T1000 (cell line): ENCODE data around the gene AGXT.

Source experiments
- DNase-seq: peaks from one replicate; lab custom pipeline; 2025; ENCODE audit warnings: mixed read lengths; lab: John Stamatoyannopoulos, UW

Gene AGXT

DNA sequence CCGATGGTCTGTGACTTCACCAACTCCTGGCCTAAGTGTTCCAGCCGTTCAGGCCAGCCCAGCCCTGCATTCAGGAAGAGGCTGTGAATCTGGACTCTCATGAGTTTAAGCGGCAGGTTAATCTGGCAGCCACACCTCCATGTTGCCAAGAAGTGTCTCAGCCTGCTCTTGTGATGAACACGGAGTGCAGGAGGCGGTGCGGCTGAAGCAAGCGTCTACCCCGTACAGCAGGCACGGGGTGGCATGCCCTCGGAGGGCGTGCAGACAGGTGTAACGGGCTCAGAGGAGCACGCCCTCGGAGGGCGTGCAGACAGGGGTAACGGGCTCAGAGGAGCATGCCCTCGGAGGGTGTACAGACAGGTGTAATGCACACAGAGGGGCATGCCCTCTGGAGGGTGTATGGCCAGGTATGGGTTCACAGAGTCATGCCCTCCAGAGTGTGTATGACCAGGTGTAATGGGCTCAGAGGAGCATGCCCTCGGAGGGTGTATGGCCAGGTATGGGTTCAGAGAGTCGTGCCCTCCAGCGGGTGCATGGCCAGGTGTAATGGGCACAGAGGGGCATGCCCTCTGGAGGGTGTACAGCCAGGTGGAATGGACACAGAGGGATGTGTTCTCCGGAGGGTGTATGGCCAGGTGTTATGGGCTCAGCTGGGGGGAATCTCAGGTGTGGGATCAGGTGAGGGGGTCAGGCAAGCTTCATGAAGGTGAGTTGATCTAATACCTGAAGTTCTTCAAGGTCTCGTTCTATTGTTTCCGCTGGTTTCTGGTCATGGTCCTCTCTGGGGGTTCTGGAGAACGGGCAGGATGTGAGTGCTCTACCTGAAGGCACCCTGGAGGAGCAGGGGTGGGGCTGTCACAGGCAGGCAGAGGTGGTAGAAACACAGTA, 60.1 kb downstream of the AGXT start:
- no peak for DNase-seq

DNA sequence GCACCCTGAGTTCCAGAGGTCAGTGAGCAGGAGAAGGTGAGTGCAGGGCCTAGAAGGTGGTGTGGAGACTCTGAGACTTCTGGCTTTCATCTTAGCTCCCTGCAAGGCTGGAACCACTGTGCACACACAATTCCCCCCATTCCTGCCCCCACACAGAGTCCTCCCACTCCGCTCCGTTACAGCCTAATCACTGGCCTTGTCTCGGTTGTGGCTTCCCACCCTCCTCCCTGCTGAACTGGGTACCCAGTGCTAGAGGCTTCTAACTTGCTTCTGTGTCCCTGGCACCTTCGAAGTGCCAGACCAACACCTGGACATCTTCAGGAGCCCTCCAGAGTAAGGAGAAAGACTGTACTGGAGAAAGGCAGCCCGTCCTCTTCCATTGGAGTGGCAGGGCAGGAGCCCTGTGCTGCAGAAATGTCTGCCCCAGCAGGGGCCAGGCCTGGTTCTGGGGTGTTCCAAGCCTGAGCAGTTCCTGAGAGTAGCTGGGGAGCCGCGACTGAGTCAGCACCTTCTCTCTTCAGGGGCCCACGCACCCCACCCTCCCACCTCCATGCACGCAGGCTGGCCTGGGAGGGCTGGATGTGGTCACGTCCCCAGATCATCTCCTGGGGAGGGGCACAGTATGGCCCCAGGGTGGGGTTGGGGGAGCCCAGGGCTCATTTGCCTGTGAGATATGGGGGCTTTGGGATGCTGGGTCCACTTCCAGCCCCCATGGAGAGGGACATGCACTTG, 60.9 kb downstream of the AGXT start:
- DNase-seq, result no peak
